Measurements from ENCODE around the gene ZNF398.

Gene ZNF398

DNA sequence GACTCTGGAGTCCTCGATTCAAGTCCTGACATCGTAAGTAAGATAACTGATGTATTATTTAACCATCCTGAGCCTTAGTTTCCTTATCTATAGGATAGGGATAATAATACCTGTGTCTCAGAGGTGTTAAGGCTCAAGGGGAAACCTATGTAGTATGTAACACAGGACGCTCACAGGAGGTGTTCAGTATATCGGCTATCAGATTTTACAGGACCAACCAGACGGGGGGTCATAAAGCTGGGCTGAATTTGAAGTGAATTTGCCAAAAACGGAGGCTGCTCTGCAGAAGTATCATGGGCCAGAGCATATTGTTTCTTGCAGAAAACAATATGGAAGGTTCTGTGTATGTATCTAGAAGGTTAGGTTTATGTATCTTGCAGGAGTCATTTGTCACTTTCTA lies 37.0 kb downstream of the ZNF398 start:
- H3K36me3 ChIP-seq (ENCODE audit: insufficient read depth, low read depth, low read length), result peaks cover 37% of the 10 kb centered on the region
- no peak overlapping the region for H3K27ac ChIP-seq (ENCODE audit: low read length)
- H3K9ac ChIP-seq (ENCODE audit: low read depth, low read length), result no peak overlapping the region
- no peaks in the 10 kb centered on the region for H3K9me3 ChIP-seq (ENCODE audit: insufficient read depth, low read depth, low read length)
- H3K4me1 ChIP-seq (ENCODE audit: insufficient read depth, low read length), result no peaks in the 10 kb centered on the region
- no peak overlapping the region for H3K4me3 ChIP-seq (ENCODE audit: low read length)
- H3K27me3 ChIP-seq (ENCODE audit: insufficient read depth, low read length), result no peaks in the 10 kb centered on the region

GRCh38 chr7:149188213-149188612 lies 41.0 kb downstream of the ZNF398 start:
- H3K27ac ChIP-seq (ENCODE audit: low read length), result no peak overlapping the region
- no peaks in the 10 kb centered on the region for H3K4me1 ChIP-seq (ENCODE audit: insufficient read depth, low read length)
- H3K4me3 ChIP-seq (ENCODE audit: low read length), result no peak overlapping the region
- H3K9ac ChIP-seq (ENCODE audit: low read depth, low read length), result no peak overlapping the region
- no peaks in the 10 kb centered on the region for H3K9me3 ChIP-seq (ENCODE audit: insufficient read depth, low read depth, low read length)
- no peaks in the 10 kb centered on the region for H3K36me3 ChIP-seq (ENCODE audit: insufficient read depth, low read depth, low read length)
- no peaks in the 10 kb centered on the region for H3K27me3 ChIP-seq (ENCODE audit: insufficient read depth, low read length)

DNA sequence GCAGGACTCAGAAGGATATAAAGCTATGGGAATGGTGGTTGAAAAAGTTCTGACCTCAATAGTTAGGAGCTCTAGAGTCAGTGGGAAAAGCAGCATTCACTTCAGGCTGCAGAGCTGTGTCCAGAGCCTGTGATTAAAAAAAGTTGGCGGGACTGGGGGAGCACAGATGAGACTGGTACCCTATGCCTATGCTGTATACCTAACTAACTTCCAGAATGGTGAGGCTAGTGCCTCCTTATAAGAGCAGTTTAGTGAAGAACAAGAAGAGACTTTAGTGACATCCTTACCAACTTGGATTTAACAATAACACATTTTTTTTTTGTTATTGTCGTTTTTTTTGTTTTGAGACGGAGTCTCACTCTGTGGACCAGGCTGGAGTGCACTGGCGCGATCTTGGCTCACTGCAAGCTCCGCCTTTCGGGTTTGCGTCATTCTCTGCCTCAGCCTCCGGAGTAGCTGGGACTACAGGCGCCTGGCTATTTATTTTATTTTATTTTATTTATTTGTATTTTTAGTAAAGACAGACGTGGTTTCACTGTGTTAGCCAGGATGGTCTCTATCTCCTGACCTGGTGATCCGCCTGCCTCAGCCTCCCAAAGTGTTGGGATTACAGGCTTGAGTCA lies 41.5 kb downstream of the ZNF398 start:
- Histone ChIP-seq H3K27ac (ENCODE audit: low read length) (no peak overlapping the region), H3K4me1 (ENCODE audit: insufficient read depth, low read length) (no peaks in the 10 kb centered on the region), H3K4me3 (ENCODE audit: low read length) (no peak overlapping the region), H3K9me3 (ENCODE audit: insufficient read depth, low read depth, low read length) (no peaks in the 10 kb centered on the region), H3K27me3 (ENCODE audit: insufficient read depth, low read length) (no peaks in the 10 kb centered on the region), H3K9ac (ENCODE audit: low read depth, low read length) (no peak overlapping the region), H3K36me3 (ENCODE audit: insufficient read depth, low read depth, low read length) (no peaks in the 10 kb centered on the region)

DNA sequence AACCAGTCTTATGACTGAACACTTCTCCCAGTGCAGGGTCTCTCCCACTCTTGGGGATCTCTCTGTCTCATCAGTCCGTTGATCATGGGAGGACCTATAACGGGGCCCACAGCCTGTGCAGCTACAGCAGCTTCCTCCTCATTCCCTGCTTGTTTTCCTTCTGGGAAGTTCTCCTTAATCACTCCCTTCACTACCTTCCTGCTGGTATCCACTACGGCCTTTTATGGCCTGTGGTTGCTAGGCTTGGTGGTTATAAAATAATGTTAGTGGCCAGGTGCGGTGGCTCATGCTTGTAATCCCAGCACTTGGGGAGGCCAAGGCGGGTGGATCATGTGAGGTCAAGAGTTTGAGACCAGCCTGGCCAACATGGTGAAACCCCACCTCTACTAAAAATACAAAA lies 44.6 kb downstream of the ZNF398 start:
- Histone ChIP-seq H3K4me1 (ENCODE audit: insufficient read depth, low read length) (no peaks in the 10 kb centered on the region; the same call in 1 of the 2 replicates), H3K27me3 (ENCODE audit: insufficient read depth, low read length) (no peaks in the 10 kb centered on the region), H3K4me3 (ENCODE audit: low read length) (no peak overlapping the region), H3K36me3 (ENCODE audit: insufficient read depth, low read depth, low read length) (no peaks in the 10 kb centered on the region), H3K9ac (ENCODE audit: low read depth, low read length) (no peak overlapping the region), H3K27ac (ENCODE audit: low read length) (no peak overlapping the region), H3K9me3 (ENCODE audit: insufficient read depth, low read depth, low read length) (no peaks in the 10 kb centered on the region)

GRCh38 chr7:149194799-149195179 lies 47.5 kb downstream of the ZNF398 start:
- Histone ChIP-seq H3K4me1 (ENCODE audit: insufficient read depth, low read length) (no peaks in the 10 kb centered on the region; the same call in 1 of the 2 replicates), H3K36me3 (ENCODE audit: insufficient read depth, low read depth, low read length) (peaks cover 21% of the 10 kb centered on the region), H3K27me3 (ENCODE audit: insufficient read depth, low read length) (no peaks in the 10 kb centered on the region), H3K9me3 (ENCODE audit: insufficient read depth, low read depth, low read length) (no peaks in the 10 kb centered on the region), H3K4me3 (ENCODE audit: low read length) (peak overlapping the region; percentile 96; the same call in 1 of the 2 replicates), H3K27ac (ENCODE audit: low read length) (no peak overlapping the region), H3K9ac (ENCODE audit: low read depth, low read length) (peak overlapping the region; percentile 17; the same call in 1 of the 2 replicates)

- H3K36me3 ChIP-seq (ENCODE audit: insufficient read depth, low read depth, low read length), result peaks cover 28% of the 10 kb centered on the region
- peak within 1 kb of the TSS; percentile 92 for H3K9ac ChIP-seq (ENCODE audit: low read depth, low read length)
- H3K27me3 ChIP-seq (ENCODE audit: insufficient read depth, low read length), result no peaks in the 10 kb centered on the region
- no peak within 1 kb of the TSS for H3K27ac ChIP-seq (ENCODE audit: low read length)
- H3K4me1 ChIP-seq (ENCODE audit: insufficient read depth, low read length), result no peaks in the 10 kb centered on the region; the same call in 1 of the 2 replicates
- H3K4me3 ChIP-seq (ENCODE audit: low read length), result peak within 1 kb of the TSS; percentile 96
- H3K9me3 ChIP-seq (ENCODE audit: insufficient read depth, low read depth, low read length), result no peaks in the 10 kb centered on the region; the same call in 1 of the 2 replicates
These were observed 48.2 kb downstream of the ZNF398 start, which contains the start of gene ZNF282 for GRCh38 chr7:149195180-149196150. TSS of gene ZNF282 (plus strand) at chr7:149195546. CDS start at chr7:149195590, 44 bp downstream.

GRCh38 chr7:149196151-149196704 lies 49.0 kb downstream of the ZNF398 start:
- peak overlapping the region; percentile 92 for H3K9ac ChIP-seq (ENCODE audit: low read depth, low read length)
- H3K4me1 ChIP-seq (ENCODE audit: insufficient read depth, low read length), result no peaks in the 10 kb centered on the region; the same call in 1 of the 2 replicates
- no peaks in the 10 kb centered on the region for H3K27me3 ChIP-seq (ENCODE audit: insufficient read depth, low read length)
- H3K4me3 ChIP-seq (ENCODE audit: low read length), result peak overlapping the region; percentile 96
- H3K36me3 ChIP-seq (ENCODE audit: insufficient read depth, low read depth, low read length), result peaks cover 36% of the 10 kb centered on the region
- no peaks in the 10 kb centered on the region; the same call in 1 of the 2 replicates for H3K9me3 ChIP-seq (ENCODE audit: insufficient read depth, low read depth, low read length)
- no peak overlapping the region for H3K27ac ChIP-seq (ENCODE audit: low read length)

DNA sequence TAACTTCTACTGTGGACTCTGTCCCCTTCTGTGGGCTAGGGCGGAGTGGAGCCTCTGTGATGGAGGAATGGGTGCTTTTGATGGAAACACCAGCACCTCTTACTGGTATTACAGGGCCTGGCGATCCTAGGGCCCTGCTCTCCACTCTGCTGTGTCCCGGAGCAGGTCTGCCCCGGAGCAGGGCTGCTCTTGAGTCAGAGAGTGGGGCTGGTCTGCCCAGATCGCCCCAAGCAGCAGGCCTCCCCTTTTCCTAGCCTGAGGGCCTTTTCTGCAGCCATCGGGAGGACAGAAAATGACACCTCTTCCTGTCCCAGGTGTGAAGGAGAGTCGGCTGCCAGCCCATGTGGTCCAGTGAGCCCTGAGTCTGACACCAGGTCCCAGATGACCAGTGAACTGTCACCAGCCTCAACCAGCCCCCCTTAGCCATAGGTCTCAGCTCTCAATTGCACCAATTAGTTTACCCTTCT lies 49.5 kb downstream of the ZNF398 start:
- no peaks in the 10 kb centered on the region for H3K27me3 ChIP-seq (ENCODE audit: insufficient read depth, low read length)
- no peaks in the 10 kb centered on the region; the same call in 1 of the 2 replicates for H3K9me3 ChIP-seq (ENCODE audit: insufficient read depth, low read depth, low read length)
- peak overlapping the region; percentile 92 for H3K9ac ChIP-seq (ENCODE audit: low read depth, low read length)
- peak overlapping the region; percentile 96 for H3K4me3 ChIP-seq (ENCODE audit: low read length)
- H3K4me1 ChIP-seq (ENCODE audit: insufficient read depth, low read length), result no peaks in the 10 kb centered on the region; the same call in 1 of the 2 replicates
- no peak overlapping the region for H3K27ac ChIP-seq (ENCODE audit: low read length)
- H3K36me3 ChIP-seq (ENCODE audit: insufficient read depth, low read depth, low read length), result peaks cover 41% of the 10 kb centered on the region

- Histone ChIP-seq H3K27ac (ENCODE audit: low read length) (no peak overlapping the region), H3K9me3 (ENCODE audit: insufficient read depth, low read depth, low read length) (no peaks in the 10 kb centered on the region; the same call in 1 of the 2 replicates), H3K36me3 (ENCODE audit: insufficient read depth, low read depth, low read length) (peaks cover 46% of the 10 kb centered on the region), H3K9ac (ENCODE audit: low read depth, low read length) (no peak overlapping the region), H3K4me3 (ENCODE audit: low read length) (no peak overlapping the region), H3K27me3 (ENCODE audit: insufficient read depth, low read length) (no peaks in the 10 kb centered on the region), H3K4me1 (ENCODE audit: insufficient read depth, low read length) (no peaks in the 10 kb centered on the region; the same call in 1 of the 2 replicates)
These were observed 50.4 kb downstream of the ZNF398 start for GRCh38 chr7:149197675-149198074.

GRCh38 chr7:149198161-149198816 lies 51.0 kb downstream of the ZNF398 start:
- Histone ChIP-seq H3K27me3 (ENCODE audit: insufficient read depth, low read length) (no peaks in the 10 kb centered on the region), H3K27ac (ENCODE audit: low read length) (no peak overlapping the region), H3K9me3 (ENCODE audit: insufficient read depth, low read depth, low read length) (no peaks in the 10 kb centered on the region; the same call in 1 of the 2 replicates), H3K36me3 (ENCODE audit: insufficient read depth, low read depth, low read length) (peaks cover 53% of the 10 kb centered on the region), H3K4me1 (ENCODE audit: insufficient read depth, low read length) (no peaks in the 10 kb centered on the region; the same call in 1 of the 2 replicates), H3K4me3 (ENCODE audit: low read length) (no peak overlapping the region), H3K9ac (ENCODE audit: low read depth, low read length) (no peak overlapping the region)
